ENCODE data around the gene SPOUT1.

GRCh38 chr9:128774804-128775203, 54.8 kb downstream of the SPOUT1 start:
- TF ChIP-seq CTCF (IDR thresholded peaks at IDR 0.05; ENCODE audit: insufficient read depth, low read length, poor library complexity, severe bottlenecking) (no peak), EZH2phosphoT487 (conservative IDR thresholded peaks at IDR 0.05; ENCODE audit: low read length) (no peak)

All from SU-DHL-6 (cell line).